Measurements from ENCODE around the gene LCN10. TPM values are rescaled to one million over a fixed set of nuclear protein-coding genes. Genes with fewer than 3 reads are reported as not detected.

LCN10 gene
- total RNA-seq, 4 donors from 2014 or later = 0.68 to 8.6 (median 3.8) TPM

DNA sequence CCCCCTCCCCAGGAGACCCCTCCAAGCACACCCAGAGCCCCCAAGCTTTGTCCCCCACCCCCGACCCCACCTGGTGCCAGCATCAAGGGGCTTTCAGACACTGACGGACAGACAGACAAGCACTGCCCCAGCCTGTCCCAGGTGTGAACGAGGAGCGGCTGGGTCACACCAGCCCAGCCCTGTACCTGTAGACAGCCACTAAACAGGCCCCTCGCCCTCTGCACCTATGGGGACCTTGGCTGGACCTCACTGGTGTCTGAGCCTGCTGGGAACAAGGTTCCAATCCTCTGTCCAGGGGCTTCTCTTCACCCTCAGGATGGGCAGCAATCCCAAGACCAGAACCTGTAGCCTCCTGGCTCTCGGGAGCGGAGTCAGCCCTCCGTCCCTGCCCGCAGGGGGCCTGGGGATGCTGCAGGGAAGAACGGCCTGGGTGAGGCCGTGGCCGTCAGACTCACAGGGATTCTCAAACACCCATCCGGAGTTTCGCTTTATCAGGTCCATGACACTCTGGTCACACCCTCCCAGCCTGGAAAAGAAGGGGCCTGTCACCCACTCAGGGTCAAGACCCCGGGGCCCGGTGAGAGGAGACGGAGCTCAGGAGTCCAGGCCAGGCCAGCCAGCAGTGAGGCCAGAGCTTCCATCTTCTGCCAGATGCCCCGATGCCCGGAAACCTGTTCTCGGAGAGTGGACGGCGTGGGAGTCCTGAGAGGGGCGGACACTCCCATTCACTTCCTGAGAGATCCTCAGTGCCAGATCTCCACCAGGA lies 2.8 kb upstream of the LCN10 start:
- TF ChIP-seq, protein P1, sequence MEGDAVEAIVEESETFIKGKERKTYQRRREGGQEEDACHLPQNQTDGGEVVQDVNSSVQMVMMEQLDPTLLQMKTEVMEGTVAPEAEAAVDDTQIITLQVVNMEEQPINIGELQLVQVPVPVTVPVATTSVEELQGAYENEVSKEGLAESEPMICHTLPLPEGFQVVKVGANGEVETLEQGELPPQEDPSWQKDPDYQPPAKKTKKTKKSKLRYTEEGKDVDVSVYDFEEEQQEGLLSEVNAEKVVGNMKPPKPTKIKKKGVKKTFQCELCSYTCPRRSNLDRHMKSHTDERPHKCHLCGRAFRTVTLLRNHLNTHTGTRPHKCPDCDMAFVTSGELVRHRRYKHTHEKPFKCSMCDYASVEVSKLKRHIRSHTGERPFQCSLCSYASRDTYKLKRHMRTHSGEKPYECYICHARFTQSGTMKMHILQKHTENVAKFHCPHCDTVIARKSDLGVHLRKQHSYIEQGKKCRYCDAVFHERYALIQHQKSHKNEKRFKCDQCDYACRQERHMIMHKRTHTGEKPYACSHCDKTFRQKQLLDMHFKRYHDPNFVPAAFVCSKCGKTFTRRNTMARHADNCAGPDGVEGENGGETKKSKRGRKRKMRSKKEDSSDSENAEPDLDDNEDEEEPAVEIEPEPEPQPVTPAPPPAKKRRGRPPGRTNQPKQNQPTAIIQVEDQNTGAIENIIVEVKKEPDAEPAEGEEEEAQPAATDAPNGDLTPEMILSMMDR (IDR thresholded peaks at IDR 0.05; ENCODE audit: low read depth) = no peak

DNA sequence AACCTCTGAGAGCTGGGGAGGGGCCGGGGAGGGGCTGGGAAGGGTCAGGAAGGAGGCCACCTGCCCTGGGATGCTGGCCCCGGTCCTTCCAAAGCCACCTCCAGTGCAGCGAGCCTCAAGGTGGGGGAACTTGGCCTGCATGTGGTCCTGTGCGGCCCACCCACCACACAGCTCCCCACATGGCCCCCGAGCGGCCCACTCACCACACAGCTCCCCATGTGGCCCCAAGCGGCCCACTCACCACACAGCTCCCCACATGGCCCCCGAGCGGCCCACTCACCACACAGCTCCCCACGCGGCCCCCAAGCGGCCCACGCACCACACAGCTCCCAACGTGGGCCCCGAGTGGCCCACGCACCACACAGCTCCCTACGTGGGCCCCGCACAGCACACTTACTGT lies 2.0 kb upstream of the LCN10 start:
- TF ChIP-seq, protein P1 (IDR thresholded peaks at IDR 0.05; ENCODE audit: low read depth) = no peak

DNA sequence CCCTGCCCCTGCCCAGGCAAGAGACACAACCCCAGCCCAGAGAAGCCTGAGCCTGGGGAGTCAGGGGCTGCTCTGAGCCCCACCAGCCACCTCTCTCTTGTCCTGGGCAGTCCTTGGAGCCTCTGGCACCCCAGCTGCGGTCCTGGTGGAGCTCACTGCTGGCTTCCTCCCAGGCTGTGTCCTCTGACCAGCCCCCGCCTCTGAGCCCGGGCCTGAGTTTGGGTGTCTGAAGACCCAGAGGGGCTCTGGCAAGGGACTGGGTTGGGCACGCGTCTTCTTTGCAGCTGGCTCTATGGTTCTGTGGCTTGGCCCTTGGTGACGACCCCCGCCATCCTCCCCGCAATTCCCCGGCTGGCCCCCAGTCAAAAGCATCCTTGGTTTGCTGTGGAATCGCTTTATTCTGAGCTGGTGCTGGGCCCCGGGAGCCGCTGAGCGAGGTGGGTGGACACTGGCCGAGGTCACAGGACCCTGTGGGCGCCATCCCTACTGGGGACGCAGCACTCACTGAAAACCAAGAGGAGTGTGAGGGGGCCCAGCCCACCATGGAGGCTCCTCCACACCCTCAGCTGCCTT lies 985 bp upstream of the LCN10 start:
- TF ChIP-seq, protein P1 (IDR thresholded peaks at IDR 0.05; ENCODE audit: low read depth) = no peak

DNA sequence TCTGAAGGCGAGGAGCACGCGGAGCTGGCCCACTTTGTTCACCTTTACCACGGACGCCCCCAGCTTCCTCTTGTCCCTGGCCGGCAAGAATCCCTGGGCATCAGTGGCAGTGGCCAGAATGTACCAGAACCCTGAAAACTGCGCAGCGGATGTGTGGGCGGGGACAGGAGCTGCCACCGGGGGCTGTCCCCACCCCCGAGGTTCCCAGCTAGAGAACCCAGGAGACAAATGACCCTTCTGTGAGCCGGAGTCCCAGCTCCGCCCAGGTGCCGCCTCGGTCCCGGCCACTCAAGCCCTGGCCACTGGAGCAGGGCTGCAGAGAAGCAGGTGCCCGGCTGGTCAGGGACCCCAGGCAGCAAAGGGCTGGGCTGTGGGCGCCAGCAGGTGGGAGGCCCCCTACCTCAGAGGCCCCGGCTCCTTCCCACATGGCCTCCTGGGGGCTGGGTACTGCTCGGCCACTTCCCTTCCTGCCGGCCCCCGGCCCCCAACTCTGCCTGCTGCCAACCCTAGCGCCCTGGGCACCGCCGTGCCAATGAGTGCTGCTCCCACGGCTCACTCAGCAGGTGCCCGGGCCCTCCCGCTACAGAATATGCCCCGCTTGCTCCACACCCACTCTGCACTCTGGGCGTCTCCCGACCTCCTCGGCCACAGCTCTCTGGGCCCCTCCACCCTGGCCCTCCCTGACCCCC lies 713 bp downstream of the LCN10 start:
- TF ChIP-seq, protein P1 (IDR thresholded peaks at IDR 0.05; ENCODE audit: low read depth) = no peak

DNA sequence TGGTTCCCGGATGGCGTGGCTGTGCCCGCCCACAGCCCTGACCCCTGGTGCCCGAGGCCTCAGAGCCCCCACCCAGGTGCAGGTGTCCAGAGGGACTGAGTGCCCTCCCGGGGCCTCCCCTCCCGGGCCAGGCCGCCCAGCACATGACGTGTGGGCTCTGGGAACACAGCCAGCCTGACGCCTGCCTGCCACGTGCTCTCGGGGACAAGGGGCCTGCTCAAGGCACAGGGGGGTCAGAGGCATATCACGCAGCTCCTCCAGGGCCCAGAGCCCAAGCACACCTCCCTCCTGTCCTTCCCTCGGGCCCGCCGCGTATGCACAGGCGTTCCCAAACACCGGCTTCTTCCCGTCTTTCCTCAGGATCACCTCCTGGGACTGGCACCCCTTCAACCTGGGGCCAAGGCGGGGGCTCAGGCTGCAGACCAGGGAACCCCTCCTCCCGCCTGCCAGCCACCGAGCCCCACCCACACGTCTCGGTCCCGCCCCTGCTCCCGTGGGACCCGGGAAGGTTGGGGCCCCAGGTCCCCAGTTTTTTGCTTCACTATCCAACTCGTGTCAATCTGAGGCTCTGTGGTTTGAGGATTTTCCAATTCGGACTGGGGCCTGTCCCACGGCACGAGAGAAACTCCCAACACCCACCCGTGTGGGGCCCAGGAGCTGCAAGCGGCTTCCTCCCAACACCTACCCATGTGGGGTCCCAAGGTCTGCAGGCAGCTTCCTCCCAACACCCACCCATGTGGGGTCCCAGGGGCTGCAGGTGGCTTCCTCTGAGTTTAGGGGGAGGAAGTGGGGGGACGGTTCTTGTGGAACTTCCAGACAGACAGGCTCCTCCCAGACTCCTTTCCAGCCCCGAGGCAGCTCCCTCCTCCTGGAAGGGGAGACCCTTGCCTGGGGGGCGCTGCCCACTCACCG lies 1.5 kb downstream of the LCN10 start:
- TF ChIP-seq, protein P1 (IDR thresholded peaks at IDR 0.05; ENCODE audit: low read depth) = no peak

DNA sequence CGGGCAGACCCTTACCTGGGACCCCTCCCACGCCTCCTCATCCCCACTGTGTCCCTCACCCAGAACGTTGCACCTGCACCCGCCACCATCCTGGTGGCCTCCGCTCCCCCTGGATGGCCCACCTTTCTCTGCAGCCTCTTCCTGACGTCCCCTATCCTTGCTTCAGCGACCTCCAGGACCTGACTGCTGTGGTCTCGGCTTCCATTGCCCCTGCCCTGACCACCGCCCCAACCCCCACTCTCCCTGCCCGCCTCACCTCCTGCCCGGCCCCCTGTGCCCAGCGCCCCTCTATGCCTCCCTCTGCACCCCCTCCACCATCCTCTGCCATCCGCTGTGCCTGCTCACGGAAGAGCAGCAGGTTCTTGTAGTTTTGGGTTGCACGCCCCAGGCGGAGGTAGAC lies 2.2 kb downstream of the LCN10 start:
- TF ChIP-seq, protein P1 (IDR thresholded peaks at IDR 0.05; ENCODE audit: low read depth) = no peak

Data from subcutaneous adipose tissue (tissue), 4 donors.